ENCODE data around the gene AP5S1. TPM values are rescaled to one million over a fixed set of nuclear protein-coding genes. Genes with fewer than 3 reads are reported as not detected.
A peak's percentile ranks its signal among the peaks of the same experiment; 100 is the strongest.

Gene AP5S1
- total RNA-seq, 4 donors from 2014 or later: under 0.01 to 18.6 (median 9.5) TPM

DNA sequence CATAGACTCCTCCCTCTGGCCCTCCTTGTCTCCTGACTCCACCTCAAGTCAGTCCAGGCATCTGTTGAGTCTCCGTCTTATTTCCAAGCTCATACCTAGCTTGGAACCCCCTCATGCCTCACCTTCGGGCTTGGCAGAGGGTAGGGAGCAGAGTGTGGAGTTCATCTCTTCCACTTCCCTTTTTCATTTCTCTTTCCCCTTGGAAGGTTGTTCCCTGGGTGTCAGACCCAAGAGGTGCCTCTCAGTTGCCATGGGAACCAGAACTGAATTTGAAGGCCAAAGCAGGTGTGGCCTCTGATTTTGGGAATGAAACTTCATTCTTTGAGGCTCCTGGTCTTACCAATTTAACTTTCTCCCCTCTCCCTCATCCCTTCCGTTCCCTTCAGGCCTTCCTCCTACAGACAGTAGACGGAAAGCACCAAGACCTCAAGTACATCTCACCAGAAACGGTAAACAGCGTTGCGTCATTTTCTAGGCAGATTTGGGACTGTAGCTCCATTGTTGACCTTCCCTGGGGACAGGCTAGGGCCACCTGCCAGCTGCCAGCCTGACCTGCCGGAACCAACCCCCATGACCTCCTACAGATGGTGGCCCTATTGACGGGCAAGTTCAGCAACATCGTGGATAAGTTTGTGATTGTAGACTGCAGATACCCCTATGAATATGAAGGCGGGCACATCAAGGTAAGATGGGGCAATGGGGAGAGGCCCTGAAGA, 17.7 kb upstream of the AP5S1 start:
- Histone ChIP-seq H3K27ac (no peak overlapping the region), H3K4me1 (peaks cover 6 to 25% of the 10 kb centered on the region in 2 donors), H3K4me3 (no peak overlapping the region)

DNA sequence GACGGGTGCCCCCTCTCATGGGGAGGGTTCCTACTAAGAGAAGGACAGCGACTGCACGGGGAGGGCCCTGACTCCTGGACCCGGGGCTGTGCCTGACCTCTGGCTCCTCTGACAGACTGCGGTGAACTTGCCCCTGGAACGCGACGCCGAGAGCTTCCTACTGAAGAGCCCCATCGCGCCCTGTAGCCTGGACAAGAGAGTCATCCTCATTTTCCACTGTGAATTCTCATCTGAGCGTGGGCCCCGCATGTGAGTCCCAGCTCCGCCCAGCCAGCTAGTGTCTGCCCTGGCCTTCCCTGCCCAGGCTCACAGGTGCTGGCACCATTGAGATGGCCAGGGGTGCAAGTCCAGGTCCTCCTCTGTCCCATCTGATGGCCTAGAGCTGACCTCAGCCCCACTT, 17.1 kb upstream of the AP5S1 start:
- no peak overlapping the region for H3K27ac ChIP-seq
- no peak for DNase-seq
- TF ChIP-seq, protein P1, sequence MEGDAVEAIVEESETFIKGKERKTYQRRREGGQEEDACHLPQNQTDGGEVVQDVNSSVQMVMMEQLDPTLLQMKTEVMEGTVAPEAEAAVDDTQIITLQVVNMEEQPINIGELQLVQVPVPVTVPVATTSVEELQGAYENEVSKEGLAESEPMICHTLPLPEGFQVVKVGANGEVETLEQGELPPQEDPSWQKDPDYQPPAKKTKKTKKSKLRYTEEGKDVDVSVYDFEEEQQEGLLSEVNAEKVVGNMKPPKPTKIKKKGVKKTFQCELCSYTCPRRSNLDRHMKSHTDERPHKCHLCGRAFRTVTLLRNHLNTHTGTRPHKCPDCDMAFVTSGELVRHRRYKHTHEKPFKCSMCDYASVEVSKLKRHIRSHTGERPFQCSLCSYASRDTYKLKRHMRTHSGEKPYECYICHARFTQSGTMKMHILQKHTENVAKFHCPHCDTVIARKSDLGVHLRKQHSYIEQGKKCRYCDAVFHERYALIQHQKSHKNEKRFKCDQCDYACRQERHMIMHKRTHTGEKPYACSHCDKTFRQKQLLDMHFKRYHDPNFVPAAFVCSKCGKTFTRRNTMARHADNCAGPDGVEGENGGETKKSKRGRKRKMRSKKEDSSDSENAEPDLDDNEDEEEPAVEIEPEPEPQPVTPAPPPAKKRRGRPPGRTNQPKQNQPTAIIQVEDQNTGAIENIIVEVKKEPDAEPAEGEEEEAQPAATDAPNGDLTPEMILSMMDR (IDR thresholded peaks at IDR 0.05): no peak
- no peak for TF ChIP-seq POLR2A (IDR thresholded peaks at IDR 0.05)
- H3K27me3 ChIP-seq: no peaks in the 10 kb centered on the region
- no peak overlapping the region for H3K4me3 ChIP-seq
- H3K36me3 ChIP-seq: no peaks in the 10 kb centered on the region
- peaks cover 6 to 31% of the 10 kb centered on the region in 2 donors for H3K4me1 ChIP-seq
- H3K9me3 ChIP-seq: no peaks in the 10 kb centered on the region
- intact Hi-C loops (cut with DNase I; ENCODE audit: low total_unique reads): no loop called here

More for the DNA sequence above, 17.7 kb upstream of the AP5S1 start:
- H3K9me3 ChIP-seq: no peaks in the 10 kb centered on the region
- no peaks in the 10 kb centered on the region for H3K36me3 ChIP-seq
- no peaks in the 10 kb centered on the region for H3K27me3 ChIP-seq
- DNase-seq: no peak
- no peak for TF ChIP-seq POLR2A (IDR thresholded peaks at IDR 0.05)
- TF ChIP-seq, protein P1 (IDR thresholded peaks at IDR 0.05): no peak
- intact Hi-C loops (cut with DNase I; ENCODE audit: low total_unique reads): no loop called here

DNA sequence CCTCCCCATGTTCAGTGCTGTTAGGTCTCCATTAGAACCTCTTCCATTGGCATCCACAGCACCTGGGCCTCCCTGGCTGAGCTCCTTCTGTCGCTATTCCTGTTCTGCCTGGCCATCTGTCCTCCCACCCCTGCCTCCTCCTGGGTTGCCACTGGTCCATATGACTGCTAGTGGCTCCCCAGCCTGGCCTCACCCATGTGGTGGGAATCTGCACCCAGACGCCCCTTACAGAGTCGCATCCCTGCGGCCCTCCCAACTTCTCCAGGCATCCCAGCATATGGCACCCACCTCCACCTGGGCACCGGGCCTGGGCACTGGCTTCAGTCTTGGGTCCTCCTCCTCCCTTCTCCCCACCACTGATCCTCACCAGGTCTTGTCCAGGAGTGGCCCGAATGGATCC, 16.5 kb upstream of the AP5S1 start:
- no peak for DNase-seq
- H3K4me1 ChIP-seq: peaks cover 6 to 30% of the 10 kb centered on the region in 2 donors
- TF ChIP-seq, protein P1 (IDR thresholded peaks at IDR 0.05): no peak
- TF ChIP-seq POLR2A (IDR thresholded peaks at IDR 0.05): no peak
- intact Hi-C loops (cut with DNase I; ENCODE audit: low total_unique reads): no loop called here
- no peaks in the 10 kb centered on the region for H3K36me3 ChIP-seq
- H3K27me3 ChIP-seq: no peaks in the 10 kb centered on the region
- H3K27ac ChIP-seq: peak overlapping the region in 1 of 2 donors; percentile 92
- H3K4me3 ChIP-seq: no peak overlapping the region
- H3K9me3 ChIP-seq: no peaks in the 10 kb centered on the region

DNA sequence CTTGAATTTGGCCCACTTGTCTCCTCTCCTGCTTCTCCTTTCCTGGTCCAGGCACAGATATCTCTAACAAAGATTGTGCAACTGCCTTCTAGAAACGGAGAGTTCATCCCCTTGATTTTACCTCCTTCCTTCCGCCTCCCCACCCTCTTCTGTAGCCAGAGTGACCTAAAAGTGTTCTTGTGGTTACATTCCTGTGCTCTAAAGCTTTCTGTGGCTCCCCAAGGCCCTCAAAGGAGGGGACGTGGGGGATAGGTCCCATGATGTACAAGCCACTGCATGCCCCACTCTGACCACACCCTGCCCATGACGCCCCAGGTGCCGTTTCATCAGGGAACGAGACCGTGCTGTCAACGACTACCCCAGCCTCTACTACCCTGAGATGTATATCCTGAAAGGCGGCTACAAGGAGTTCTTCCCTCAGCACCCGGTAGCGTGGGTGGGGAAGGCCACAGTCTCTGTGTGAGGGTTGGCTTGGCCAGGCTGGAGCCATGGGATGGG, 16.0 kb upstream of the AP5S1 start:
- intact Hi-C loops (cut with DNase I; ENCODE audit: low total_unique reads): no loop called here
- TF ChIP-seq, protein P1 (IDR thresholded peaks at IDR 0.05): no peak
- no peak for TF ChIP-seq POLR2A (IDR thresholded peaks at IDR 0.05)
- no peaks in the 10 kb centered on the region for H3K36me3 ChIP-seq

DNA sequence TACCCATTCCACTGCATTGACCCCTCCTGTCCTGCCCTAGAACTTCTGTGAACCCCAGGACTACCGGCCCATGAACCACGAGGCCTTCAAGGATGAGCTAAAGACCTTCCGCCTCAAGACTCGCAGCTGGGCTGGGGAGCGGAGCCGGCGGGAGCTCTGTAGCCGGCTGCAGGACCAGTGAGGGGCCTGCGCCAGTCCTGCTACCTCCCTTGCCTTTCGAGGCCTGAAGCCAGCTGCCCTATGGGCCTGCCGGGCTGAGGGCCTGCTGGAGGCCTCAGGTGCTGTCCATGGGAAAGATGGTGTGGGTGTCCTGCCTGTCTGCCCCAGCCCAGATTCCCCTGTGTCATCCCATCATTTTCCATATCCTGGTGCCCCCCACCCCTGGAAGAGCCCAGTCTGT, 15.6 kb upstream of the AP5S1 start:
- Histone ChIP-seq H3K27me3 (no peaks in the 10 kb centered on the region), H3K27ac (peak overlapping the region; percentile 92 to 96), H3K4me3 (no peak overlapping the region), H3K36me3 (no peaks in the 10 kb centered on the region), H3K4me1 (peaks cover 6 to 29% of the 10 kb centered on the region in 2 donors), H3K9me3 (no peaks in the 10 kb centered on the region)
- intact Hi-C loops (cut with DNase I; ENCODE audit: low total_unique reads): no loop called here
- TF ChIP-seq, protein P1 (IDR thresholded peaks at IDR 0.05): no peak
- TF ChIP-seq POLR2A (IDR thresholded peaks at IDR 0.05): no peak
- DNase-seq: no peak

More for the DNA sequence above, 16.0 kb upstream of the AP5S1 start:
- Histone ChIP-seq H3K27me3 (no peaks in the 10 kb centered on the region), H3K4me1 (peaks cover 6 to 26% of the 10 kb centered on the region in 2 donors), H3K4me3 (no peak overlapping the region), H3K27ac (peak overlapping the region; percentile 92 to 96), H3K9me3 (no peaks in the 10 kb centered on the region)
- DNase-seq: no peak

Measured in uterus (tissue), 4 donors.